Stimulated activated CD4-positive, alpha-beta T cell treated with anti-CD3 and anti-CD28 coated beads, Interleukin-12 subunit alpha, Interleukin-12 subunit beta, amount 100 ng/mL, for 4 hours (primary cell): ENCODE results near the gene TRMU.

ENCODE experiments used
- DNase-seq: peaks from one replicate; pipeline ENCODE4 v3.0.0-alpha.2; 2020

The TRMU gene

GRCh38 chr22:46339956-46340355, 4.4 kb downstream of the TRMU start:
- DNase-seq, result no peak

GRCh38 chr22:46340676-46341075, 5.2 kb downstream of the TRMU start:
- no peak for DNase-seq

- DNase-seq, result no peak
Measured at GRCh38 chr22:46346680-46347405, 11.3 kb downstream of the TRMU start.

- DNase-seq, result no peak
Measured at GRCh38 chr22:46347646-46348045, 12.1 kb downstream of the TRMU start.

GRCh38 chr22:46348099-46348695, 12.7 kb downstream of the TRMU start:
- DNase-seq, result no peak

GRCh38 chr22:46349238-46349637, 13.7 kb downstream of the TRMU start:
- no peak for DNase-seq

GRCh38 chr22:46349681-46350080, 14.2 kb downstream of the TRMU start:
- DNase-seq, result no peak

- no peak for DNase-seq
Measured at GRCh38 chr22:46350121-46350520, 14.6 kb downstream of the TRMU start.

- no peak for DNase-seq
Measured at GRCh38 chr22:46350646-46351045, 15.1 kb downstream of the TRMU start.

GRCh38 chr22:46351131-46351735, 15.7 kb downstream of the TRMU start:
- DNase-seq, result no peak

- DNase-seq, result no peak
Measured at GRCh38 chr22:46351767-46352166, 16.3 kb downstream of the TRMU start.

- DNase-seq, result no peak
Measured at GRCh38 chr22:46352276-46352675, 16.8 kb downstream of the TRMU start.

GRCh38 chr22:46352691-46353386, 17.3 kb downstream of the TRMU start:
- no peak for DNase-seq

GRCh38 chr22:46353483-46354105, 18.1 kb downstream of the TRMU start:
- DNase-seq, result no peak

GRCh38 chr22:46354176-46354992, 18.9 kb downstream of the TRMU start:
- no peak for DNase-seq

- DNase-seq, result no peak
Measured at GRCh38 chr22:46354993-46355305, 19.4 kb downstream of the TRMU start.

- peak; percentile 58 for DNase-seq
Measured at GRCh38 chr22:46355369-46355995, 20.0 kb downstream of the TRMU start.

- no peak for DNase-seq
Measured at GRCh38 chr22:46355996-46356471, 20.5 kb downstream of the TRMU start.

- DNase-seq, result no peak
Measured at GRCh38 chr22:46356496-46357480, 21.3 kb downstream of the TRMU start.

GRCh38 chr22:46357711-46358520, 22.4 kb downstream of the TRMU start:
- no peak for DNase-seq
